Right cardiac atrium (tissue), 5 donors: ENCODE results near the gene CSTB. TPM values are rescaled to one million over a fixed set of nuclear protein-coding genes. Genes with fewer than 3 reads are reported as not detected.

ENCODE experiments used
- ATAC-seq, 2 donors: fragments of 200-7000 bp; cut with Tn5 transposase; one replicate each; pipeline versions ENCODE4 v1.8.0 to v1.9.1; 2020; ENCODE audit warnings: moderate library complexity in 2 of 2, mild to moderate bottlenecking in 1 of 2
- DNase-seq, 3 donors: peaks; one replicate each; pipeline ENCODE4 v3.0.0-alpha.2; 2020
- H3K27ac ChIP-seq: one replicate; pipeline ENCODE4 v1.5.1; 2013; ENCODE audit warnings: mild to moderate bottlenecking, low read length, control low read depth, moderate library complexity
- H3K27me3 ChIP-seq: one replicate; pipeline ENCODE4 v1.6.1; 2013; ENCODE audit not compliant: control insufficient read depth, insufficient read depth
- H3K4me1 ChIP-seq: one replicate; pipeline ENCODE4 v1.6.1; 2013; ENCODE audit warnings: low read length; ENCODE audit not compliant: control insufficient read depth, insufficient read depth
- H3K4me3 ChIP-seq: one replicate; pipeline ENCODE4 v1.5.1; 2013; ENCODE audit warnings: low read length, control low read depth
- H3K9me3 ChIP-seq: one replicate; pipeline ENCODE4 v1.6.1; 2013; ENCODE audit warnings: low read length; ENCODE audit not compliant: control insufficient read depth
- WGBS: extraction: QIAGEN DNeasy Blood & Tissue Kit; methylation state at CpG from one replicate; pipeline ENCODE4 v1.1.7; 2013; 5-methylcytosine and 5-hydroxymethylcytosine counted together
- intact Hi-C, 4 donors: fragments of 100-400 bp; cut with DNase I; formaldehyde crosslinking; loops; one replicate each; pipeline versions ENCODE4 v1.11.0 to v1.14.0; 2022 to 2023
- polyA plus RNA-seq: library from polyadenylated mRNA; stranded (reverse); fragments of 200-250 nt; gene quantifications from one replicate; pipeline ENCODE4 v1.2.3, GENCODE V29; 2013
- total RNA-seq, 4 donors: library from RNA; stranded (reverse); fragmentation: NEBNext Ultra II Directional; extraction: Animal tissue kit (Norgen Biotek cat#: 25700); gene quantifications; one replicate each; pipeline ENCODE4 v1.2.1, GENCODE V29; 2021
- donor health status: healthy with polysubstance abuse.
- donor health status: DM: no; HTN: yes; CAD: no.
- donor health status: DM: no; HTN: no; CAD: no.
- donor health status: DM: no; HTN: yes; CAD: no; lungs with severe emphysema.
- donor health status: DM: yes; HTN: yes; CAD: no.

CSTB gene
- total and polyA plus RNA-seq, 5 donors, result 28.6 to 57.5 (median 33.3) TPM

DNA sequence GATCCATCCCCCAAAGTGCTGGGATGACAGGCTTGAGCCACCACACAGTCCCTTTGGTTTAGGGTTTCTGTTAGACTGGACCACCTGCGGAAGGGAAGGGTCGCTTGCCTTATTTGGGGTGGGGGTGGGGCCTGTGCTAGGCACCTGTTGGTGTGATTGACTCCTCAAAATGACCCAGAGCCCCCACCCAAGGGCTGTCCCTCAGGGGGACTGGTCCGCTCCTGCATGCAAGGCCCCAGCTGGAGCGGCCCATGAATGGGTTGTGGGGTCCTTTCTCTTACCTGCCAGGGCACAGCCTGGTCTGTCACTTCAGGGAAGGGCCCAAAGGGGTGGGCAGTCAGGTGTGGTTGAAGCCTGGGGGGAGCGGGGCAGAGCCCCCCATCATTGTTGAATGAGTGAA, 1.8 kb upstream of the CSTB start:
- H3K9me3 ChIP-seq, result no peaks in the 10 kb centered on the region
- H3K27me3 ChIP-seq, result no peaks in the 10 kb centered on the region
- intact Hi-C loops, result loop anchor here in 1 of 4 donors (5.0 kb wide), 1 partner anchor 51 kb away; no protein-coding TSS in a partner anchor
- H3K4me3 ChIP-seq, result no peak overlapping the region
- no peak overlapping the region for H3K27ac ChIP-seq
- no peak for ATAC-seq
- 94% methylated on average over 5 of the region's 5 CpGs for WGBS
- H3K4me1 ChIP-seq, result peaks cover 2% of the 10 kb centered on the region
- DNase-seq, result peak in 1 of 3 donors; percentile 41

DNA sequence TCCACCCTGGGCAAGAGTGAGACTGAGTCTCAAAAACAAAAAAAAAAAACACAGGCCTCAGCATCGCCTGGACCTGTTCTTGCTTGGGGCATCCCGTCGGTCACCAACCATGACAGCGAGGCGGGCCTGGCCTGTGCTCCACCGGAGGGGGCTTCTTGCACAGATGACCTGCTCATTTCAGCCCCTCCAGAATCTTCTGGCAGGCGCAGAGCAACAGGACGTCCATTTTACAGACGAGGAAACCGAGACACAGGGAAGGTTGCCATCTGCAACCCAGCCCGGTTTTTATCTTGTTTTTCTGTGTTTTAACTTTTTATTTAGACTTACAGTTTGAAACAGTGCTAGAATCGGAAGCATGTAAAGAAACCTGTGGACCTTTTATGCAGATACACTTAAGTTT, 918 bp downstream of the CSTB start:
- H3K27me3 ChIP-seq, result no peaks in the 10 kb centered on the region
- no peaks in the 10 kb centered on the region for H3K9me3 ChIP-seq
- no peak overlapping the region for H3K27ac ChIP-seq
- 74% methylated on average over 12 of the region's 12 CpGs for WGBS
- intact Hi-C loops, result loop anchor here in 1 of 4 donors (5.0 kb wide), 1 partner anchor 48 kb away; no protein-coding TSS in a partner anchor
- DNase-seq (peak in 1 of 3 donors; percentile 57), ATAC-seq (no peak)
- peaks cover 2% of the 10 kb centered on the region for H3K4me1 ChIP-seq
- H3K4me3 ChIP-seq, result peak overlapping the region; percentile 84

DNA sequence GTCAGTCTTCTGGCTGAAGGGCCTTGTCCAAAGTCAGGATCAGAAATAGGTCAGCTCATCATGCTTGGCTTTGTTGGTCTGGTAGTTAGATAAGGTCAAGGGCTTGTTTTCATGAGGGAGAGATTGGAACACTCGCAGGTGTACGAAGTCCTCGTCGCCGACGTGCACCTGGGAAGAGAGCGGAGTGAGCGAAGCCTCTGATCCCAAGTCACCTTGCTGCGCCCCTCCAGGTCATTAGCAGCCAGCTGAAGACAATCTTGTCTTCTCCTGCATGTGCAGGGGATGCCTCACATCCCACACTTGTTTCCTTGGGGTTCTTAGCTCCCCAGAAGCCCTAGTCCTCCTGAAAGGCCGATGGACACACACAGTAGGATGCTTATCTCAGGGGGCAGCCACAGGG, 1.9 kb downstream of the CSTB start:
- DNase-seq (peak in 1 of 3 donors; percentile 39), ATAC-seq (no peak)
- 95% methylated on average over 10 of the region's 10 CpGs for WGBS
- H3K9me3 ChIP-seq, result no peaks in the 10 kb centered on the region
- H3K27me3 ChIP-seq, result no peaks in the 10 kb centered on the region
- peaks cover 2% of the 10 kb centered on the region for H3K4me1 ChIP-seq
- no peak overlapping the region for H3K27ac ChIP-seq
- intact Hi-C loops, result no loop called here
- no peak overlapping the region for H3K4me3 ChIP-seq

DNA sequence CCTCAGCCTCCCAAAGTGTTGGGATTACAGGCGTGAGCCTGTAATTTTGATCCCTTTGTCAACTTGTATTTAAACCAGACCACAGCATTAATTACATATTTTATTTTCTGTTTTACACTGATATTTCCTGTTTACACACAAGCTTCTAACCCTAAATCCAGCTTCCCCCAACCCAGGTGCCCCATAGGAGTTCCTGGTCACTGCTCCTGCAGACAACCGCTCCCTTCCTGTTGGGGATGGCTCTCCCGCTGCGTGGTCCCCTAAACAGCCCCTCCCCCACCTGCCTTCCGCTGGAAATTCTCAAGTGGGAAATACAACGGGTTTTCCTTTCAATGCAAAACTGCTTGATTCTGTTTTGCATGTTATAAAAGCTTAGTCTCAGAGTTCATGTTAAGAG, 3.7 kb downstream of the CSTB start:
- H3K27me3 ChIP-seq, result no peaks in the 10 kb centered on the region
- H3K9me3 ChIP-seq, result no peaks in the 10 kb centered on the region
- intact Hi-C loops, result no loop called here
- WGBS, result 63% methylated on average over 6 of the region's 6 CpGs
- H3K27ac ChIP-seq, result no peak overlapping the region
- H3K4me1 ChIP-seq, result peaks cover 2% of the 10 kb centered on the region
- ATAC-seq (no peak), DNase-seq (peak in 1 of 3 donors; percentile 13)
- H3K4me3 ChIP-seq, result no peak overlapping the region

DNA sequence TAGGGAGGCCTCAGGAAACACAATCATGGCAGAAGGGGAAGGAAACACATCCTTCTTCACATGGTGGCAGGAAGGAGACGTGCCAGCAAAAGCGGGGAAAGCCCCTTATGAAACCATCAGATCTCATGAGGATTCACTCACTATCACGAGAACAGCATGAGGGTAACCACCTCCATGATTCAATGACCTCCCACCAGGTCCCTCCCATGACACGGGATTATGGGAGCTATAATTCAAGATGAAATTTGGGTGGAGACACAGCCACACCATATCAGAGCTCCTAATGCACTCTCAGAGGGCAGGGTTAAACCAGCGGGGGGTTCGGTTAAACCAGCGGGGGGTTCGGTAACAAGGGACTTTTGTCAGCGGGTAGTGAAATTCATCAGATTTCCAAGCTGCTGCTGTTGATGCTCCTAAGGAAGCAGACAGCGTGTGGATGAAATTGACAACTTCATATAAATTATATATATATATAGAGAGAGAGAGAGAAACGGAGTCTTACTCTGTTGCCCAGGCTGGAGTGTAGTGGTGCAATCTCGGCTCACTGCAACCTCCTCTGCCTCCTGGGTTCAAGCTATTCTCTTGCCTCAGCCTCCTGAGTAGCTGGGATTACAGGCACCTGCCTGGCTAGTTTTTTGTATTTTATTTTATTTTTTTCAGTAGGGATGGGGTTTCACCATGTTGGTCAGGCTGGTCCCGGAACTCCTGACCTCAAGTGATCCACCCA, 4.2 kb downstream of the CSTB start:
- Histone ChIP-seq H3K27ac (no peak overlapping the region), H3K27me3 (no peaks in the 10 kb centered on the region), H3K9me3 (no peaks in the 10 kb centered on the region), H3K4me3 (no peak overlapping the region), H3K4me1 (peaks cover 2% of the 10 kb centered on the region)
- whole genome bisulfite sequencing, result 81% methylated on average over 13 of the region's 13 CpGs
- intact Hi-C loops, result no loop called here
- no peak for ATAC-seq
- peak in 1 of 3 donors; percentile 15 for DNase-seq

DNA sequence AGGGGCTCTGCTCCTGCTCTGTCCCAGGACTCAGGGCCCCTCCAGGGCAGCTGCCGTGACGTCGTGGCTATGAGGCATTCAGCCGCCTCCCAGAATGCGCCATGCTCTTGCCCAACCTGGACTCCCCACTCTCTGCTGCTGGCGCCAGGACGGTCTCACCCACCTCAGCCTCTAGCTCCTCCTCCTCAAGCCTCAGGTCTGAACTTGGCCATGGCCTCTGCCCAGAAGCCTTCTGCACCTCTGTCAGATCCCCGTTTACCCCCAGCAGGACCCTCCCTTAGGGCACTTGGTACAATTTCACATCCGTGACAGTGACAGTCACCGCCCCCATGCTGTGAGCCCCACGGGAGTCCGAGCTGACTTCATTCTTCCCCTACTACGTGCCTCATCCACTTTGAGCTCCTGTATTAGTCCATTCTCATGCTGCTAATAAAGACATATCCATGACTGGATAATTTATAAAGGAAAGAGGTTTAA, 4.9 kb downstream of the CSTB start:
- WGBS, result 72% methylated on average over 13 of the region's 13 CpGs
- ATAC-seq (no peak), DNase-seq (peak in 1 of 3 donors; percentile 46)
- intact Hi-C loops, result no loop called here
- no peaks in the 10 kb centered on the region for H3K27me3 ChIP-seq
- H3K4me1 ChIP-seq, result peaks cover 2% of the 10 kb centered on the region
- H3K9me3 ChIP-seq, result no peaks in the 10 kb centered on the region
- no peak overlapping the region for H3K4me3 ChIP-seq
- H3K27ac ChIP-seq, result no peak overlapping the region

DNA sequence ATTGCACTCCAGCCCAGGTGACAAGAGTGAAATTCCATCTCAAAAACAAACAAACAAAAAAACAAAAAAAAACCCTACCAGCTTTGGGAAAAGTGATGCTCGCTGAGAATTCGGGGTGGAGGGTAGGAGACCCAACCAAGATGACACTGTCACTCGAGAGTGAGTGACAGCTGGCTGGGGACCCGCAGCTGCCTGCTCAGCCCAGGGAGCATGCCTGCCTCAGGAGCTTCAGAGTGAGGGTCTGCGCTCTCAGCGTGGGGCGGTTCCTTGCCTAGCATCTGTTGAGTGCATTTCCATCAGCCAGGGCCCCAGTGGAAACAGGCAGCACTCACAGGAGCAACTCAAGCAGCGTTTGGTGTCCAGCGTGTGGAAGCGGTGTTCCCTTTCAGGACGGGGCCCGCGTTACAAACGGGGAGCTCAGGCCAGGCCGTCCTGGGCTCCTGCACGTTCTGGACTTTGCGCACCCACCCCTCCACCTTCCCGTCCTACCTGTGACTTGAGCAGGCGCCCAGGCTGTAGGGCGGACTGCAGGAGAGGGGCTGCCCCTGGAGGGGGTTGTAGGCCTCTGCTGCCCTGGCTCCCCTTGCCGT, 5.9 kb downstream of the CSTB start:
- Histone ChIP-seq H3K27ac (no peak overlapping the region), H3K4me1 (peaks cover under 1% of the 10 kb centered on the region), H3K9me3 (no peaks in the 10 kb centered on the region), H3K27me3 (no peaks in the 10 kb centered on the region), H3K4me3 (no peak overlapping the region)
- 86% methylated on average over 21 of the region's 21 CpGs for WGBS
- DNase-seq, result peak in 1 of 3 donors; percentile 28
- no peak for ATAC-seq
- intact Hi-C loops, result no loop called here

DNA sequence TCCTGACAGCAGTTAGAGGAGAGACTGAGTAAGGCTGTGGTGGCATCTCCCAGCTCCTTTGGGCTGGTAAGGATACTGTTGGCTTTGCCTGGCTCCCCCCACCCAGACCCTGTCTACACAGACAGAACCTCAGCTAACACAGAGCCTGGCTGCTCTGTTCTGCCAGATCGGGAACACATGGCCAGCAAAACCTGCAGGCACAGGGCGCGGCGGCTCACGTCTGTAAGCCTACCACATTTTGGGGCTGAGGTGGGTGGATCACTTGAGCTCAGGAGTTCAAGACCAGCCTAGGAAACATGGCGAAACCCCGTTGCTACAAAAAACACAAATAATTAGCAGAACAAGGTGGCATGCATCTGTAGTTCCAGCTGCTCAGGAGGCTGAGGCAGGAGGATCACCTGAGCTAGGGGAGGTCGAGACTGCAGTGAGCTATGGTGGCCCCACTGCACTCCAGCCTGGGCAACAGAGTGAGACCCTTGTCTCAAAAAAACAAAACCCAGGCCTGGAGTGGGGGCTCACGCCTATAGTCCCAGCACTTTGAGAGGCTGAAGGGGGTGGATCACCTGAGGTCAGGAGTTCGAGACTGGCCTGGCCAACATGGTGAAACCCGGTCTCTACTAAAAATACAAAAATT, 6.7 kb downstream of the CSTB start:
- WGBS, result 94% methylated on average over 11 of the region's 11 CpGs
- DNase-seq, result peak in 1 of 3 donors; percentile 41
- ATAC-seq, result no peak
- H3K27me3 ChIP-seq, result no peaks in the 10 kb centered on the region
- H3K4me1 ChIP-seq, result no peaks in the 10 kb centered on the region
- no peak overlapping the region for H3K4me3 ChIP-seq
- H3K9me3 ChIP-seq, result no peaks in the 10 kb centered on the region
- intact Hi-C loops, result no loop called here
- no peak overlapping the region for H3K27ac ChIP-seq

DNA sequence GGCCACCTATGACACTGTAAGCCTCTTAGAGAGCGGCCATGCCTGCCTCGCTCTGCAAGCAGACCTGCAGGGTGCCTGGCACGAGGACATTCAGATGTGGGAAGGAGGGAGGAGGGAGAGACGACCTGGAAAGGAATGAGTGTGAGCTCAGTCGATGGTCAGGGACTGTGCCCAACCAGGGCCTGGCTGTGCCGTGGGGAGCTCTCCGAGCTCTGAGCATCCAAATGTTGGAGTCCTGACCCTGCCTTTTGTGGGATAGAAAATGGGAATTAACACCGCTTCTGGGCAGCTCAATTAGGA, 7.3 kb downstream of the CSTB start:
- 68% methylated on average over 8 of the region's 8 CpGs for WGBS

DNA sequence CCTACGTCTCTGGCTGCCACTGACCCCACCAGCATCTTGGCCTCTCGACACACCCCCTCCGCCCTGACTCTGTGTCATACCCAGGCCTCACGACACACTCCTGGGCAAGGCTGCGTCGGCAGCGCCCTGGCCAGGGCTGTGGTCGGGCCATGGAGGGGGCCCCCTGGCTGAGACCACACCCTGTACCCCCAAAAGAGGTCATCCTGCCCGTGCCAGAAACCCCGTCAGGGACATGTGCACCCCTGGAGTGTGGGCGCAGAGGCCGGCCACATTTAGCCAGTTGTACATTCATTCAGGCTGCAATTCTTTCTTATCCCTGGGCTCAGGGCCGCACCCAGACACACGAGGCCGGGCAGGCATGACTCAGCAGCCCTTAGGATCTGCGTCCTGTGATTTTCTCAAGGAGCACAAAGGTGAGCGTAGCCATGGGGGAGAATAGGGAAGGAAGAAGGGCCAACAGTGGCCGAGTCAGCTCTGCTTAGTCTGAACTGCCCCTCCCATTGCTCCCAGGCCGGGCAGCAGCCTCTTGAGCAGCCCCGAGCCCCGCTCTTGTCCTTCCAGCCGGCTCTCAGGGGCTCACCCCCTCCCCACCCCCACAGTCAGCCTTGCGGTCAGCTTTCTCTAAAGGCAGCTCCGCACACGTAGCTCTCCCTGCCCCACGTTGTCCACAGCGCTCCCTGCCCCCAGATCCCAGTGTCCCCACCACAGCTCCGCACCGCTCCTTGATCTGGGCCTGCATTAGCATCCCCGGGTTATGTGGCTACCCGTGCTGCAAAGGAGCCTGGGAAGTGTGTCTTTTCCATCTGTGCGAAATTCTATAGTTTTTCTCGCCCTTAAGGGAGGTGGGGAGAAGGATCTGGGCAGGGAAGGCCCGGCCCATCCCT, 7.9 kb downstream of the CSTB start:
- ATAC-seq (peak; percentile 47 to 62), DNase-seq (peak in 2 of 3 donors; percentile 60 to 76)
- WGBS, result 60% methylated on average over 34 of the region's 34 CpGs
- Histone ChIP-seq H3K9me3 (no peaks in the 10 kb centered on the region), H3K4me1 (no peaks in the 10 kb centered on the region), H3K27me3 (no peaks in the 10 kb centered on the region), H3K27ac (no peak overlapping the region), H3K4me3 (no peak overlapping the region)
- intact Hi-C loops, result no loop called here

More for the DNA sequence above, 7.3 kb downstream of the CSTB start:
- intact Hi-C loops, result no loop called here
- Histone ChIP-seq H3K4me1 (no peaks in the 10 kb centered on the region), H3K4me3 (no peak overlapping the region), H3K27me3 (no peaks in the 10 kb centered on the region), H3K9me3 (no peaks in the 10 kb centered on the region), H3K27ac (no peak overlapping the region)
- DNase-seq, result no peak
- no peak for ATAC-seq
